ENCODE measurements around the gene LRRC55. TPM values are rescaled to one million over a fixed set of nuclear protein-coding genes. Genes with fewer than 3 reads are reported as not detected.
A peak's percentile ranks its signal among the peaks of the same experiment; 100 is the strongest.

LRRC55 gene
- total RNA-seq, 1 donor from 2014 or later = 0.72 TPM

DNA sequence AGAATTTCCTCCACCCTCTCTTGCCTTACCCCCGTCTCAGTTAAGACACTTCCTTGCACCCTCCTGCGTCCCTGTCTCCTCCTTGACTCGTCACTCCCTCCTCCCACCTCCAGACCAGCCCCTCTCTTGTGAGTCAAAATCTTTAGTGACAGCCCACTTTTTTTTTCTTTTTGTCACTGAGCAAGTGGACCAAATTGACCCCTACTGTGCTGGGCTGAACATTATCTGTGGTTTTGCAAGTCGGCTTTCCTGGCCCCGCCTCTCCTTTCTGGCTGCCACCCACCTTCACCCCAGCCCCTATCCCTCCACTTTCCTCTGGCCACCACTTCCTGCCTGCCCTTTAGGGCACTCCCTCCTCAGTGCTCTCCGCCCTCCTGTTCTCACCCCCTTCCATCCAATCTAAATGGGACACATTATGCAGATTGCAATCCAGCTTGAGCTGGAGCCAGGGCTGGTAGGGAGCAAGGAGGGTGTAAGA, 55.5 kb downstream of the LRRC55 start, which contains the start of gene APLNR:
Gene APLNR (minus strand): TSS at position 47 of the 478 bp plus-strand sequence. CDS start 246 bp downstream, outside the sequence.
- peak; percentile 19 for DNase-seq

- DNase-seq = no peak
Measured at GRCh38 chr11:57239348-57239747, 57.6 kb downstream of the LRRC55 start.

DNA sequence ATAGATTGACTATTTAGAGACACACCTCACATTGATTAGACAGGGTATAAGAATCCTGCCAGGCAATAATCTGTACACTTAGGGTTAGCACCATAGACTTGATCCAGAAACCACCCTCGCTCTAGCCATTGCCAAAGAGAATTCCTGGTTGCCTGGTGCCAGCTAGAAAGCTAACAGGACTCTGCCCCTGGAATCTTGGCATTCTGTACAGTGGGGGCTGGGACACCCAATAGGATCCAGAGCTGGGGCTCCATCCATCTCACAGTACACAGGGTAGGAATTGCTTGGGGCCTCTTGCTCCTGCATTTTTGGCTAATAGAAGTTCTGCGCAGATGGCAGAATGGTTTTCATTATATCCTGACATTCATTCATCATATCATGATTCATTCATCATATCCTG, 58.3 kb downstream of the LRRC55 start:
- DNase-seq = peak; percentile 28

DNA sequence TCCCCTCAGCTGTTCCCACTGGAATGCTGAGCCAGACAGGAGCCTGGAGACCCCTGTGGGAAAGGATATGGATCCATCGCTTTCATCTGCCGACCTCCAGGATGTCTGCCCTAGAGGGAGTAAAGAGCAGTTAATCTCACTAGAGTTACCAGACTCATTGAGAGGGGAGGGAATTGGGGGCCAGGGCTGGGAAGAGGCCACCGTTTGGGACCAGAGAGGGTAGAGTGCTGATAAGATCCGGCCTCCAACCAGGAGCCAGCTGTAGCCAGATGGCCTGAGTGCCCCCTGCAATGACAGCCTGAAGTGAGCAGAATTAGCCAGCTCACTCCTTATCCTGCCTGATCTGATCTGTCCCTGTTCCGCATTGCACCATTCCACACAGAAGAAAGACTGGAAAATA, 59.0 kb downstream of the LRRC55 start:
- DNase-seq = peak; percentile 24

Other genes starting within 250 kb of the LRRC55 start
- gene OR5AK2, start 193.0 kb upstream of the LRRC55 start, total RNA-seq = not detected
- gene APLNR, start 55.3 kb downstream of the LRRC55 start, total RNA-seq = 88.2 TPM
- gene TNKS1BP1, start 143.0 kb downstream of the LRRC55 start, total RNA-seq = 112 TPM
- 66.2 TPM for gene SSRP1, start 153.9 kb downstream of the LRRC55 start, total RNA-seq
- gene P2RX3, start 156.4 kb downstream of the LRRC55 start, total RNA-seq = not detected
- 0.41 TPM for gene PRG3, start 199.2 kb downstream of the LRRC55 start, total RNA-seq
- not detected for gene PRG2, start 208.7 kb downstream of the LRRC55 start, total RNA-seq
- 49.4 TPM for gene SLC43A3, start 245.2 kb downstream of the LRRC55 start, total RNA-seq

All from tongue (tissue), 2 donors.